Suprapubic skin (tissue), 4 donors: ENCODE measurements around the gene CBX6. TPM values are rescaled to one million over a fixed set of nuclear protein-coding genes. Genes with fewer than 3 reads are reported as not detected.

Source experiments
- DNase-seq, 2 donors: peaks; one replicate each; pipeline ENCODE4 v3.0.0-alpha.2; 2019; ENCODE audit warnings: low spot score in 2 of 2
- H3K27ac ChIP-seq: fragments of 200-600 bp; sonication (generic); one replicate; pipeline ENCODE4 v1.5.1; 2019
- H3K27me3 ChIP-seq: fragments of 200-600 bp; sonication (generic); one replicate; pipeline ENCODE4 v1.5.1; 2019
- H3K36me3 ChIP-seq: fragments of 200-600 bp; sonication (generic); one replicate; pipeline ENCODE4 v1.5.1; 2019
- H3K4me1 ChIP-seq: fragments of 200-600 bp; sonication (generic); one replicate; pipeline ENCODE4 v1.5.1; 2019
- H3K4me3 ChIP-seq: fragments of 200-600 bp; sonication (generic); one replicate; pipeline ENCODE4 v1.5.1; 2019; ENCODE audit warnings: mild to moderate bottlenecking
- H3K9me3 ChIP-seq: fragments of 200-600 bp; sonication (generic); one replicate; pipeline ENCODE4 v1.5.1; 2019
- CTCF ChIP-seq, 2 donors: fragments of 200-600 bp in 1 of 2; fragments of 450-650 bp in 1 of 2; sonication (generic) in 1 of 2; IDR thresholded peaks; one replicate each; pipeline ENCODE4 v1.5.1; 2016 to 2019; ENCODE audit warnings: antibody characterized with exemption in 2 of 2, mild to moderate bottlenecking in 1 of 2, moderate library complexity in 1 of 2
- EP300 ChIP-seq: sonication (generic); formaldehyde crosslinking; IDR thresholded peaks from one replicate; pipeline ENCODE4 v1.6.1; 2017; ENCODE audit warnings: antibody characterized with exemption
- POLR2A ChIP-seq, 2 donors: fragments of 450-650 bp; IDR thresholded peaks; one replicate each; pipeline ENCODE4 v1.6.1; 2017; ENCODE audit warnings: antibody characterized with exemption in 2 of 2, mild to moderate bottlenecking in 2 of 2, moderate library complexity in 2 of 2
- POLR2AphosphoS5 ChIP-seq, 3 donors: sonication (generic); formaldehyde crosslinking; IDR thresholded peaks; one replicate each; pipeline ENCODE4 v1.6.1; 2017; ENCODE audit warnings: antibody characterized with exemption in 3 of 3
- WGBS: methylation state at CpG from one replicate; pipeline ENCODE4 v1.1.5; 2018; 5-methylcytosine and 5-hydroxymethylcytosine counted together
- total RNA-seq, 4 donors: library from RNA; depleted of rRNA; stranded (reverse); fragments of >200 nt; gene quantifications; one replicate each; pipeline ENCODE4 v1.1.0, GENCODE V29; 2016

Gene CBX6
- total RNA-seq, 4 donors from 2014 or later, result 11.5 to 31.4 (median 22.1) TPM

- Histone ChIP-seq H3K4me3 (peak within 1 kb of the TSS; percentile 58), H3K27ac (no peak within 1 kb of the TSS)
These were observed 28.2 kb downstream of the CBX6 start, which contains the start of gene NPTXR for GRCh38 chr22:38843657-38844314. Gene NPTXR, minus strand, starts transcription at chr22:38844028.

GRCh38 chr22:38843201-38843656 lies 28.8 kb downstream of the CBX6 start:
- Histone ChIP-seq H3K36me3 (no peaks in the 10 kb centered on the region), H3K9me3 (no peaks in the 10 kb centered on the region), H3K27ac (no peak overlapping the region), H3K27me3 (peaks cover 39% of the 10 kb centered on the region), H3K4me3 (peak overlapping the region; percentile 58), H3K4me1 (peaks cover 18% of the 10 kb centered on the region)
- DNase-seq, result no peak
- 0% methylated on average over 7 of the region's 68 CpGs for WGBS
- no peak for TF ChIP-seq POLR2A (IDR thresholded peaks at IDR 0.05)
- no peak for TF ChIP-seq EP300
- peak in 1 of 2 donors; percentile 57 for TF ChIP-seq CTCF (IDR thresholded peaks at IDR 0.05)

More at GRCh38 chr22:38843657-38844314, 28.2 kb downstream of the CBX6 start, which contains the start of gene NPTXR:
- Histone ChIP-seq H3K27me3 (peaks cover 39% of the 10 kb centered on the region), H3K4me1 (peaks cover 18% of the 10 kb centered on the region), H3K9me3 (no peaks in the 10 kb centered on the region), H3K36me3 (no peaks in the 10 kb centered on the region)
- no CpG with 5 or more reads among the region's 105 CpGs for WGBS
- no peak for DNase-seq
- no peak for TF ChIP-seq POLR2A (IDR thresholded peaks at IDR 0.05)
- TF ChIP-seq CTCF (IDR thresholded peaks at IDR 0.05), result no peak
- TF ChIP-seq EP300, result no peak
- TF ChIP-seq POLR2AphosphoS5 (IDR thresholded peaks at IDR 0.05), result no peak

GRCh38 chr22:38842512-38843200 lies 29.4 kb downstream of the CBX6 start:
- H3K27ac ChIP-seq, result no peak overlapping the region

GRCh38 chr22:38841635-38842034 lies 30.4 kb downstream of the CBX6 start:
- WGBS, result 66% methylated on average over 5 of the region's 5 CpGs
- no peak overlapping the region for H3K4me3 ChIP-seq
- H3K36me3 ChIP-seq, result no peaks in the 10 kb centered on the region
- no peak for TF ChIP-seq EP300
- TF ChIP-seq POLR2AphosphoS5 (IDR thresholded peaks at IDR 0.05), result no peak
- TF ChIP-seq CTCF (IDR thresholded peaks at IDR 0.05), result no peak
- TF ChIP-seq POLR2A (IDR thresholded peaks at IDR 0.05), result no peak
- no peaks in the 10 kb centered on the region for H3K9me3 ChIP-seq
- H3K4me1 ChIP-seq, result peaks cover 18% of the 10 kb centered on the region
- H3K27ac ChIP-seq, result no peak overlapping the region
- H3K27me3 ChIP-seq, result peaks cover 43% of the 10 kb centered on the region
- no peak for DNase-seq

More at GRCh38 chr22:38842512-38843200, 29.4 kb downstream of the CBX6 start:
- no peaks in the 10 kb centered on the region for H3K36me3 ChIP-seq
- no peaks in the 10 kb centered on the region for H3K9me3 ChIP-seq
- TF ChIP-seq POLR2AphosphoS5 (IDR thresholded peaks at IDR 0.05) (no peak), POLR2A (IDR thresholded peaks at IDR 0.05) (no peak), CTCF (IDR thresholded peaks at IDR 0.05) (no peak), EP300 (no peak)
- H3K4me1 ChIP-seq, result peaks cover 18% of the 10 kb centered on the region
- DNase-seq, result no peak
- WGBS, result 55% methylated on average over 13 of the region's 34 CpGs
- peaks cover 39% of the 10 kb centered on the region for H3K27me3 ChIP-seq
- peak overlapping the region; percentile 58 for H3K4me3 ChIP-seq

- no peaks in the 10 kb centered on the region for H3K36me3 ChIP-seq
- H3K27me3 ChIP-seq, result peaks cover 43% of the 10 kb centered on the region
- no peak overlapping the region for H3K4me3 ChIP-seq
- DNase-seq, result no peak
- no peak for TF ChIP-seq POLR2A (IDR thresholded peaks at IDR 0.05)
- no peak for TF ChIP-seq POLR2AphosphoS5 (IDR thresholded peaks at IDR 0.05)
- TF ChIP-seq EP300, result no peak
- TF ChIP-seq CTCF (IDR thresholded peaks at IDR 0.05), result no peak
- 36% methylated on average over 7 of the region's 7 CpGs for WGBS
- no peaks in the 10 kb centered on the region for H3K9me3 ChIP-seq
- no peak overlapping the region for H3K27ac ChIP-seq
- peaks cover 18% of the 10 kb centered on the region for H3K4me1 ChIP-seq
These were observed 30.8 kb downstream of the CBX6 start for GRCh38 chr22:38841211-38841610.
